Epithelial cell of esophagus (primary cell): Measurements from ENCODE around the gene VDAC1.

Experiments used
- DNase-seq: peaks from one replicate; pipeline ENCODE4 v3.0.0; 2010; ENCODE audit warnings: low read depth
- H3K4me3 ChIP-seq: 2 replicates; pipeline ENCODE4 v1.5.1; 2011; ENCODE audit warnings: mild to moderate bottlenecking, low read length, control low read depth
- CTCF ChIP-seq: IDR thresholded peaks from 2 replicates; pipeline ENCODE4 v1.5.1; 2011; ENCODE audit warnings: low read depth, mild to moderate bottlenecking, low read length, control low read depth, inconsistent platforms; ENCODE audit not compliant: insufficient read depth; ENCODE audit errors: missing control alignments

VDAC1 gene

GRCh38 chr5:133967124-133967523 lies 37.7 kb downstream of the VDAC1 start:
- TF ChIP-seq CTCF: no peak
- peak overlapping the region; percentile 97 for H3K4me3 ChIP-seq
- DNase-seq: no peak

GRCh38 chr5:133966090-133966489 lies 38.7 kb downstream of the VDAC1 start:
- TF ChIP-seq CTCF: no peak
- DNase-seq: no peak
- no peak overlapping the region for H3K4me3 ChIP-seq

- H3K4me3 ChIP-seq: no peak overlapping the region
- no peak for TF ChIP-seq CTCF
- DNase-seq: no peak
Measured at GRCh38 chr5:133963493-133964128, 41.2 kb downstream of the VDAC1 start.

GRCh38 chr5:133962801-133963476 lies 41.8 kb downstream of the VDAC1 start:
- no peak for DNase-seq
- H3K4me3 ChIP-seq: no peak overlapping the region
- no peak for TF ChIP-seq CTCF

- no peak for TF ChIP-seq CTCF
- no peak for DNase-seq
- H3K4me3 ChIP-seq: no peak overlapping the region
Measured at GRCh38 chr5:133962131-133962530, 42.6 kb downstream of the VDAC1 start.

- no peak for DNase-seq
- no peak overlapping the region for H3K4me3 ChIP-seq
- TF ChIP-seq CTCF: no peak
Measured at GRCh38 chr5:133959643-133960042, 45.1 kb downstream of the VDAC1 start.

- TF ChIP-seq CTCF: no peak
- DNase-seq: no peak
- H3K4me3 ChIP-seq: no peak overlapping the region
Measured at GRCh38 chr5:133957591-133957990, 47.2 kb downstream of the VDAC1 start.
